A549 treated with dexamethasone at 1 μM for 4 hours (cell line): ENCODE data around the gene DYRK4. TPM values are rescaled to one million over a fixed set of nuclear protein-coding genes. Genes with fewer than 3 reads are reported as not detected.

Experiments
- total RNA-seq: library from RNA; stranded (reverse); fragments of 200-300 nt; extraction: Qiagen RNA extraction; gene quantifications from 5 replicates; pipeline ENCODE4 v1.2.3, GENCODE V29; 2022

Gene DYRK4
- 41.6 to 52.9 TPM (median 42.8 TPM) in 5 replicates for total RNA-seq

GRCh38 chr12:4562034-4562657 is at the start of gene DYRK4:
Gene DYRK4 (plus strand): TSS chr12:4562208. CDS start chr12:4562246, 38 bp downstream.

GRCh38 chr12:4538207-4539160 is 23.5 kb upstream of the DYRK4 start, which contains the start of gene RAD51AP1:
Gene RAD51AP1 (plus strand): TSS chr12:4538890. CDS start chr12:4538940, 50 bp downstream.

GRCh38 chr12:4648501-4649357 is 86.7 kb downstream of the DYRK4 start, which contains the start of the genes AKAP3 and NDUFA9:
Gene AKAP3 (minus strand): TSS chr12:4649051. CDS start chr12:4638196, 10,855 bp downstream.
Gene NDUFA9 (plus strand): TSS chr12:4649114. CDS start chr12:4649127, 13 bp downstream.

Other genes starting within 250 kb of the DYRK4 start
- gene TIGAR, start 241.0 kb upstream of the DYRK4 start, total RNA-seq, result 42.4 to 50.2 TPM (median 49.5 TPM) in 5 replicates
- gene FGF23, start 182.5 kb upstream of the DYRK4 start, total RNA-seq, result not detected in 5 replicates
- gene FGF6, start 116.4 kb upstream of the DYRK4 start, total RNA-seq, result not detected in 5 replicates
- 14.9 to 20.8 TPM (median 18.0 TPM) in 5 replicates for gene RAD51AP1, start 23.3 kb upstream of the DYRK4 start, total RNA-seq
- 0.02 to 0.30 TPM (median 0.11 TPM) in 5 replicates for gene AKAP3, start 86.8 kb downstream of the DYRK4 start, total RNA-seq
- gene NDUFA9, start 86.9 kb downstream of the DYRK4 start, total RNA-seq, result 98.7 to 126 TPM (median 114 TPM) in 5 replicates
- gene GALNT8, start 158.2 kb downstream of the DYRK4 start, total RNA-seq, result 0.02 TPM in 1 of 5 replicates, not detected in the others